HEK293T (cell line): ENCODE measurements around the gene CRAT.

Source experiments
- ARNT ChIP-seq: fragments of 450-650 bp; IDR thresholded peaks from 2 replicates; pipeline ENCODE4 v1.6.1; 2017; ENCODE audit warnings: mild to moderate bottlenecking
- BHLHE40 ChIP-seq: fragments of 450-650 bp; IDR thresholded peaks from 2 replicates; pipeline ENCODE4 v1.6.1; 2016; ENCODE audit warnings: mild to moderate bottlenecking, moderate library complexity, borderline replicate concordance
- ELF4 ChIP-seq: fragments of 450-650 bp; IDR thresholded peaks from 2 replicates; pipeline ENCODE4 v1.6.1; 2017; ENCODE audit warnings: antibody characterized with exemption
- FOXA1 ChIP-seq: fragments of 450-650 bp; IDR thresholded peaks from 2 replicates; pipeline ENCODE4 v1.6.1; 2016; ENCODE audit warnings: mild to moderate bottlenecking
- FOXK2 ChIP-seq: fragments of 450-650 bp; IDR thresholded peaks from 2 replicates; pipeline ENCODE4 v1.6.1; 2016; ENCODE audit warnings: mild to moderate bottlenecking
- HDGF ChIP-seq: fragments of 450-650 bp; IDR thresholded peaks from 2 replicates; pipeline ENCODE4 v1.6.1; 2017; ENCODE audit warnings: antibody characterized with exemption, borderline replicate concordance
- SP1 ChIP-seq: fragments of 450-650 bp; IDR thresholded peaks from 2 replicates; pipeline ENCODE4 v1.6.1; 2017
- TARDBP ChIP-seq: fragments of 450-650 bp; IDR thresholded peaks from 2 replicates; pipeline ENCODE4 v1.6.1; 2016

- TF ChIP-seq FOXK2 (no peak), BHLHE40 (no peak), SP1 (no peak), TARDBP (no peak), ARNT (no peak), HDGF (no peak), ELF4 (no peak), FOXA1 (no peak)
Measured at GRCh38 chr9:129054163-129054851, 56.3 kb downstream of the CRAT start.
